Heart right ventricle (tissue), 16 donors: ENCODE measurements around the gene JMJD8. TPM values are rescaled to one million over a fixed set of nuclear protein-coding genes. Genes with fewer than 3 reads are reported as not detected.
A peak's percentile ranks its signal among the peaks of the same experiment; 100 is the strongest.

Source experiments
- ATAC-seq, 8 donors: fragments of 200-7000 bp; cut with Tn5 transposase; one replicate each; pipeline ENCODE4 v1.9.1; 2020; ENCODE audit warnings: mild to moderate bottlenecking in 8 of 8, moderate library complexity in 8 of 8, moderate number of reproducible peaks in 1 of 8
- DNase-seq, 2 donors: peaks; one replicate each; pipeline ENCODE4 v3.0.0-alpha.2; 2020
- H3K27ac ChIP-seq, 10 donors: fragments of 200-600 bp; sonication (generic) in 2 of 10; one replicate each; pipeline versions ENCODE4 v1.5.0 to v1.8.0; 2020 to 2022; ENCODE audit warnings: mild to moderate bottlenecking in 3 of 10
- H3K27me3 ChIP-seq, 7 donors: fragments of 200-600 bp; one replicate each; pipeline ENCODE4 v1.8.0; 2021 to 2022; ENCODE audit warnings: mild to moderate bottlenecking in 2 of 7
- H3K36me3 ChIP-seq, 9 donors: fragments of 200-600 bp; sonication (generic) in 1 of 9; one replicate each; pipeline versions ENCODE4 v1.5.0 to v1.8.0; 2020 to 2022; ENCODE audit warnings: mild to moderate bottlenecking in 2 of 9
- H3K4me1 ChIP-seq, 9 donors: fragments of 200-600 bp; sonication (generic) in 1 of 9; one replicate each; pipeline versions ENCODE4 v1.5.0 to v1.8.0; 2020 to 2022; ENCODE audit warnings: mild to moderate bottlenecking in 4 of 9
- H3K4me3 ChIP-seq, 10 donors: fragments of 200-600 bp; sonication (generic) in 2 of 10; one replicate each; pipeline versions ENCODE4 v1.5.0 to v1.8.0; 2020 to 2022; ENCODE audit warnings: mild to moderate bottlenecking in 7 of 10, moderate library complexity in 2 of 10
- H3K9me3 ChIP-seq, 11 donors: fragments of 200-600 bp in 10 of 11; sonication (generic) in 2 of 11; one replicate each; pipeline versions ENCODE4 v1.5.0 to v1.8.0; 2013 to 2022; ENCODE audit warnings: mild to moderate bottlenecking in 2 of 11, control low read depth in 1 of 11, moderate library complexity in 1 of 11
- WGBS, 2 donors: extraction: QIAGEN DNeasy Blood & Tissue Kit; methylation state at CpG; one replicate each; pipeline ENCODE4 v1.1.7; 2013; ENCODE audit warnings: inconsistent platforms in 1 of 2; 5-methylcytosine and 5-hydroxymethylcytosine counted together
- intact Hi-C, 10 donors: fragments of 100-400 bp; cut with DNase I; formaldehyde crosslinking; loops; one replicate each; pipeline versions ENCODE4 v1.11.1 to v1.14.2; 2022
- polyA plus RNA-seq, 2 donors: library from polyadenylated mRNA; stranded (reverse); fragments of 200-250 nt; gene quantifications; one replicate each; pipeline ENCODE4 v1.2.3, GENCODE V29; 2013
- total RNA-seq, 10 donors: library from RNA; stranded (reverse); fragmentation: NEBNext Ultra II Directional in 3 of 10; extraction: Animal tissue kit (Norgen Biotek cat#: 25700) in 3 of 10; gene quantifications; one replicate each; pipeline versions ENCODE4 v1.2.1 to v1.2.4, GENCODE V29; 2021 to 2023
- TF ChIP-seq, protein P1 (sequence below), 9 donors: fragments of 200-600 bp; sonication (generic) in 2 of 9; IDR thresholded peaks; one replicate each; pipeline versions ENCODE4 v1.5.0 to v1.8.0; 2021 to 2022; ENCODE audit warnings: antibody characterized with exemption in 9 of 9, mild to moderate bottlenecking in 5 of 9, moderate library complexity in 1 of 9
- donor health status: Arrhythmogenic right ventricular cardiomyopathy.
- donor health status: ischemic (EF 13 %, LVEDD 7.1; RV severe dilation, severe dysfunction).
- donor health status: healthy with polysubstance abuse.
- donor health status: DM: no; HTN: yes; CAD: no.
- donor health status: DM: no; HTN: no; CAD: no.
- donor health status: ischemic (EF 25% LVEDD 6.9; RV normal size, moderate dysfunction).
- donor health status: ischemic (EF 25% LVEDD 5.7; RV mildly dilated, moderate dysfunction).
- donor health status: healthy.
- donor health status: DM: yes; HTN: yes; CAD: no.
- donor health status: Ischemic cardiomyopathy.
- donor health status: ischemic (EF 35%, LVEDD 5.7; RV mildly dilated, moderate dysfunction).
- donor health status: nonischemic (EF 11% LVEDD 7.7; RV severe dilation, severe dysfunction).
- donor health status: DM: yes; HTN: yes; CAD: no.
- donor health status: PGD.
- donor health status: ischemic (EF 29% LVEDD 5.4; RV normal size, mild dysfunction).
- donor health status: nonischemic (EF 23%, LVEDD 6.1; RV moderate dilation, normal function).

The JMJD8 gene
- total and polyA plus RNA-seq, 12 donors, result 34.7 to 60.6 (median 44.0) TPM

DNA sequence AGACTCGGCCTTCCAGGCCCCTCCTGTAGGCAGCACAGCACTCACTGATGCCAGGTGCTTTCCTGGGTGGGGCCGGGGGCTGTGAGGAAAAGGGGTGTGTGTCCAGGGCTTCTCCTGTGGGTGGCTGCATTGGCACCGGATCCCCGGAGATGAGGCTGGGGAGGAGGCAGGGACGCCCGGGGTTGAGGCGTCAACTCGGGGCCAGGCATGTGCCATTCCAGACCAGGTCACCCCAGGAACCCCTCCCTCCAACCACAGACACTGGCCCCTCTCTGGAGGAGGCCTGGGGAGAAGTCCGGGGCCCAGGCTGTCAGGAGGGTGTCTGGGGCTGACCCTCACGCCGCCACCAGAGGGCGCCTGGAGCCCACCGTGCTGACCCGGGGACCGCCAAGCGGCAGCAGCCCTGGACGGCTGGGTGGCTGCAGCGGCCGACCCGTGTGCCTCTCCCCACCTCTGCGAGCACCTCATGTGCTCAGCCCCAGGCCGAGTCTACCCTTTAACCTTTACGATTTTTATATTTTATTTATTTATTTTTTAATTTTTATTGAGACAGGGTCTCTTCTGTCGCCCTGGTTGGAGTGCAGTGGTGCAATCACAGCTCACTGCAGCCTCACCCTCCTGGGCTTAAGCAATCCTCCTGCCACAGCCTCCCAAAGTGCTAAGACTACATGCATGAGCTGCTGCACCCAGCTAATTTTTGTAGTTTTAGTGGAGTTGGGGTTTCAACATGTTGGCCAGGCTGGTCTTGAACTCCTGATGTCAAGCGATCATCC, 27.6 kb upstream of the JMJD8 start:
- 14% methylated on average over 23 to 25 of the region's 25 CpGs for WGBS, 2 donors
- DNase-seq (peak; percentile 72 to 88), ATAC-seq (peak; percentile 51 to 80 (median 66))
- intact Hi-C loops, result loop anchor here (1.0 to 10.0 kb wide), 10 partner anchors 29 to 386 kb away; partner anchors contain the start of genes CHTF18 (in 3 of the 10), RPUSD1 (in 3 of the 10), C1QTNF8 (in 1 of the 10) and CIAO3 (in 1 of the 10)
- H3K9me3 ChIP-seq, result no peaks in the 10 kb centered on the region
- peaks cover 17 to 35% (median 26%) of the 10 kb centered on the region in 9 donors for H3K4me1 ChIP-seq
- no peak overlapping the region for H3K4me3 ChIP-seq
- TF ChIP-seq, protein P1, sequence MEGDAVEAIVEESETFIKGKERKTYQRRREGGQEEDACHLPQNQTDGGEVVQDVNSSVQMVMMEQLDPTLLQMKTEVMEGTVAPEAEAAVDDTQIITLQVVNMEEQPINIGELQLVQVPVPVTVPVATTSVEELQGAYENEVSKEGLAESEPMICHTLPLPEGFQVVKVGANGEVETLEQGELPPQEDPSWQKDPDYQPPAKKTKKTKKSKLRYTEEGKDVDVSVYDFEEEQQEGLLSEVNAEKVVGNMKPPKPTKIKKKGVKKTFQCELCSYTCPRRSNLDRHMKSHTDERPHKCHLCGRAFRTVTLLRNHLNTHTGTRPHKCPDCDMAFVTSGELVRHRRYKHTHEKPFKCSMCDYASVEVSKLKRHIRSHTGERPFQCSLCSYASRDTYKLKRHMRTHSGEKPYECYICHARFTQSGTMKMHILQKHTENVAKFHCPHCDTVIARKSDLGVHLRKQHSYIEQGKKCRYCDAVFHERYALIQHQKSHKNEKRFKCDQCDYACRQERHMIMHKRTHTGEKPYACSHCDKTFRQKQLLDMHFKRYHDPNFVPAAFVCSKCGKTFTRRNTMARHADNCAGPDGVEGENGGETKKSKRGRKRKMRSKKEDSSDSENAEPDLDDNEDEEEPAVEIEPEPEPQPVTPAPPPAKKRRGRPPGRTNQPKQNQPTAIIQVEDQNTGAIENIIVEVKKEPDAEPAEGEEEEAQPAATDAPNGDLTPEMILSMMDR (IDR thresholded peaks at IDR 0.05), result peak; percentile 91 to 98 (median 96)
- H3K36me3 ChIP-seq, result no peaks in the 10 kb centered on the region
- no peak overlapping the region for H3K27ac ChIP-seq
- peaks cover 5 to 71% (median 47%) of the 10 kb centered on the region in 7 donors for H3K27me3 ChIP-seq

DNA sequence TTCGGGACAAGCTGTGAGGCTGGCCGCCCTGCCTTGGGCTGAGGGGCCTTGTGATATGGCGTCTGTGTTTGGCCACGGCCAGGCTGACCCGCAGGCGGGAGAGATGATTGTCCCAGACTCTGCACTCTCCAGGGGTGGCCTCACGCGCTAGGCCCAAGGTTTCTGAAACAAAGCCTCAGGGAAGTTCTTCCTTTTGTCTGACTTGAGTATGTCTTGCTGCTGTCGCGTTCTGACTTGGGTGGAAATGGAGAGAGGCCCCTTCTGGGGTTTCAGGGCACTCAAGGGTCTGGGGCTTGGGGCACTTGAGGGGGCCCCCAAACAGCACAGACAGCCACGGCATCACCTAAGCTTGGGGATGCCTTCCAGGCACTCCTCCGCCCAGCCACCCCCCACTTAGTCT, 26.9 kb upstream of the JMJD8 start:
- intact Hi-C loops, result loop anchor here (1.0 to 10.0 kb wide), 9 partner anchors 30 to 386 kb away; partner anchors contain the start of genes CHTF18 (in 3 of the 10), RPUSD1 (in 3 of the 10) and C1QTNF8 (in 1 of the 10)
- TF ChIP-seq, protein P1 (IDR thresholded peaks at IDR 0.05), result no peak
- Histone ChIP-seq H3K4me1 (peaks cover 13 to 32% (median 20%) of the 10 kb centered on the region in 9 donors), H3K27ac (no peak overlapping the region), H3K36me3 (no peaks in the 10 kb centered on the region), H3K27me3 (peaks cover 11 to 71% (median 54%) of the 10 kb centered on the region in 7 donors), H3K4me3 (no peak overlapping the region), H3K9me3 (no peaks in the 10 kb centered on the region)
- DNase-seq (no peak), ATAC-seq (no peak)
- WGBS, 2 donors, result 73 to 78% methylated on average over 12 of the region's 12 CpGs

DNA sequence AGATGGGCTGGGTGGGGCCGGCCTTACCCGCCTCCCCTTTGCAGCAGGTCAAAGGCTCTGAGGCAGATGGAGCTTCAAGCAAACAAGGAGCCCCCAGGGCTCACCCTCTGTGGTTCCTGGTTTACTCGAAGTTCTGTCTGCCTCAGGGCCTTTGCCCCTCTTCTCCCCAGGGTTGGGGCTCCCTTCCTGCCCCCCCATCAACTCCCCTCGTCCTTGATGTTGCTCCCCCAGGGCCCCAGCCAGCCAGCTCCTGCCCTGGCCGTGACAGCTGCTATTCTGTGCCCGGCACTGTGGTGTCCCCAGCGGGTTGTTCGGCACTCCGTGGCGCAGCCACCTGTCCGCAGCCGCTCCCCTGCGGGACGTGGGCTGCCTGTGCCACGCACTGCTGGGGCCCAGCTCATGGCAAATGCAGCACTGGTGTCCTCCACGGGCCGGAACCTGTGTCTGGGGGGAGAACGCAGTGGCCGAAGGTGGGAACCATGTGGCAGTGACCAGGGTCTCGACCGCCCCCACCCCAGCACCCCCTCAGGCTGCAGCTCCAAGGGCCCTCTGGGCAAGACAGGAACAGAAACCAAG, 26.5 kb upstream of the JMJD8 start:
- no peak overlapping the region for H3K4me3 ChIP-seq
- no peaks in the 10 kb centered on the region for H3K9me3 ChIP-seq
- WGBS, 2 donors, result 68 to 74% methylated on average over 21 of the region's 21 CpGs
- ATAC-seq (no peak), DNase-seq (no peak)
- H3K27ac ChIP-seq, result no peak overlapping the region
- H3K27me3 ChIP-seq, result peaks cover 12 to 70% (median 56%) of the 10 kb centered on the region in 7 donors
- TF ChIP-seq, protein P1 (IDR thresholded peaks at IDR 0.05), result no peak
- intact Hi-C loops, result loop anchor here (1.0 to 10.0 kb wide), 9 partner anchors 31 to 387 kb away; partner anchors contain the start of genes CHTF18 (in 3 of the 10), RPUSD1 (in 3 of the 10) and C1QTNF8 (in 1 of the 10)
- H3K4me1 ChIP-seq, result peaks cover 9 to 29% (median 16%) of the 10 kb centered on the region in 9 donors
- no peaks in the 10 kb centered on the region for H3K36me3 ChIP-seq
